ENCODE data around the gene LCN12. TPM values are rescaled to one million over a fixed set of nuclear protein-coding genes. Genes with fewer than 3 reads are reported as not detected.
"Not testable (repeated sequence)": the region's sequence is repeated elsewhere in the genome, so short reads cannot be mapped to it uniquely, and the experiment has no call there.

The LCN12 gene
- total and polyA plus RNA-seq, 2 experiments from 2014 or later: 11.4 to 19.7 TPM

GRCh38 chr9:137001857-137002645 is 50.0 kb downstream of the LCN12 start:
- Histone ChIP-seq H3K4me3 (no peak overlapping the region), H3K4me1 (ENCODE audit: low read depth) (no peaks in the 10 kb centered on the region), H3K27me3 (peaks cover 5% of the 10 kb centered on the region), H3K9me3 (ENCODE audit: low read depth) (no peaks in the 10 kb centered on the region), H3K27ac (no peak overlapping the region), H3K36me3 (no peaks in the 10 kb centered on the region)
- no peak for DNase-seq (ENCODE audit: low read depth in 1 of 2, low spot score in 1 of 2)
- TF ChIP-seq, protein P1, sequence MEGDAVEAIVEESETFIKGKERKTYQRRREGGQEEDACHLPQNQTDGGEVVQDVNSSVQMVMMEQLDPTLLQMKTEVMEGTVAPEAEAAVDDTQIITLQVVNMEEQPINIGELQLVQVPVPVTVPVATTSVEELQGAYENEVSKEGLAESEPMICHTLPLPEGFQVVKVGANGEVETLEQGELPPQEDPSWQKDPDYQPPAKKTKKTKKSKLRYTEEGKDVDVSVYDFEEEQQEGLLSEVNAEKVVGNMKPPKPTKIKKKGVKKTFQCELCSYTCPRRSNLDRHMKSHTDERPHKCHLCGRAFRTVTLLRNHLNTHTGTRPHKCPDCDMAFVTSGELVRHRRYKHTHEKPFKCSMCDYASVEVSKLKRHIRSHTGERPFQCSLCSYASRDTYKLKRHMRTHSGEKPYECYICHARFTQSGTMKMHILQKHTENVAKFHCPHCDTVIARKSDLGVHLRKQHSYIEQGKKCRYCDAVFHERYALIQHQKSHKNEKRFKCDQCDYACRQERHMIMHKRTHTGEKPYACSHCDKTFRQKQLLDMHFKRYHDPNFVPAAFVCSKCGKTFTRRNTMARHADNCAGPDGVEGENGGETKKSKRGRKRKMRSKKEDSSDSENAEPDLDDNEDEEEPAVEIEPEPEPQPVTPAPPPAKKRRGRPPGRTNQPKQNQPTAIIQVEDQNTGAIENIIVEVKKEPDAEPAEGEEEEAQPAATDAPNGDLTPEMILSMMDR (IDR thresholded peaks at IDR 0.05; ENCODE audit: low read depth, low read length): no peak

DNA sequence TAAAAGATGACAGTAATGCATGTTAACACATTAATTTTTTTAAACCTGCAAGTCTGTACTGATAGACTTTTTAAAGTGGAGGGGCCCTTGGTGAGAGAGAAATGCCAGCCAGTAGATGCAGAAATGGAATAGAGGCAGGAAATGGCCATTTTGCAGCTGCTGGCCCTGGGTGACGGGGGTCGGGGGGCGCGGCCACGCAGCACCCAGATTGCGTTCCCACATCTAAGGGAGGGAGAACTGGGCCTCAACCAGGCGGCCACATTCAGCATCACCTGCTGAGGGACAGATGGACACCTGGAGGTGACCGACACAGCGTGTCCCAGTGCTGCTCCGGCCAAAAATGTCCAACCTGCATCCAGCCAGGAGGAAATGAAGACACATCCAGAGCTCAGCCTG is 50.6 kb downstream of the LCN12 start:
- H3K4me1 ChIP-seq (ENCODE audit: low read depth): no peaks in the 10 kb centered on the region
- H3K4me3 ChIP-seq: no peak overlapping the region
- H3K36me3 ChIP-seq: no peaks in the 10 kb centered on the region
- DNase-seq (ENCODE audit: low read depth in 1 of 2, low spot score in 1 of 2): no peak
- H3K27me3 ChIP-seq: peaks cover 3% of the 10 kb centered on the region
- H3K9me3 ChIP-seq (ENCODE audit: low read depth): no peaks in the 10 kb centered on the region
- TF ChIP-seq, protein P1 (IDR thresholded peaks at IDR 0.05; ENCODE audit: low read depth, low read length): no peak
- no peak overlapping the region for H3K27ac ChIP-seq

- not testable (repeated sequence) for DNase-seq (ENCODE audit: low read depth in 1 of 2, low spot score in 1 of 2); H3K4me3 ChIP-seq; H3K9me3 ChIP-seq (ENCODE audit: low read depth); H3K27ac ChIP-seq; H3K4me1 ChIP-seq (ENCODE audit: low read depth); H3K36me3 ChIP-seq; H3K27me3 ChIP-seq
- TF ChIP-seq, protein P1 (IDR thresholded peaks at IDR 0.05; ENCODE audit: low read depth, low read length): peak; percentile 44
These were observed 52.2 kb downstream of the LCN12 start for GRCh38 chr9:137004285-137004684.

Other genes starting within 250 kb of the LCN12 start
Only the 30 nearest of the 33 such genes appear.
- 0.63 TPM in 1 of 2 replicates, not detected in the other for gene LCN10, start 209.3 kb upstream of the LCN12 start, total RNA-seq
- 0.25 and 0.71 TPM in 2 replicates for gene LCN10, start 209.3 kb upstream of the LCN12 start, polyA plus RNA-seq
- not detected in 2 replicates for gene LCN6, start 203.7 kb upstream of the LCN12 start, total RNA-seq
- gene LCN6, start 203.7 kb upstream of the LCN12 start, polyA plus RNA-seq: not detected in 2 replicates
- not detected in 2 replicates for gene LCN8, start 194.0 kb upstream of the LCN12 start, total RNA-seq
- 0.81 TPM in 1 of 2 replicates, not detected in the other for gene LCN8, start 194.0 kb upstream of the LCN12 start, polyA plus RNA-seq
- gene LCN15, start 187.8 kb upstream of the LCN12 start, total RNA-seq: 0.32 and 0.77 TPM in 2 replicates
- 0.17 TPM in 1 of 2 replicates, not detected in the other for gene LCN15, start 187.8 kb upstream of the LCN12 start, polyA plus RNA-seq
- gene TMEM141, start 160.9 kb upstream of the LCN12 start, total RNA-seq: 200 and 306 TPM in 2 replicates
- 169 and 238 TPM in 2 replicates for gene TMEM141, start 160.9 kb upstream of the LCN12 start, polyA plus RNA-seq
- gene CCDC183, start 155.9 kb upstream of the LCN12 start, total RNA-seq: 32.4 and 49.3 TPM in 2 replicates
- gene CCDC183, start 155.9 kb upstream of the LCN12 start, polyA plus RNA-seq: 40.1 and 43.1 TPM in 2 replicates
- gene RABL6, start 144.3 kb upstream of the LCN12 start, total RNA-seq: 131 and 153 TPM in 2 replicates
- gene RABL6, start 144.3 kb upstream of the LCN12 start, polyA plus RNA-seq: 101 and 115 TPM in 2 replicates
- gene AJM1, start 109.8 kb upstream of the LCN12 start, total RNA-seq: 8.5 and 12.2 TPM in 2 replicates
- 8.7 and 12.1 TPM in 2 replicates for gene AJM1, start 109.8 kb upstream of the LCN12 start, polyA plus RNA-seq
- 185 and 235 TPM in 2 replicates for gene PHPT1, start 102.9 kb upstream of the LCN12 start, total RNA-seq
- 557 and 565 TPM in 2 replicates for gene PHPT1, start 102.9 kb upstream of the LCN12 start, polyA plus RNA-seq
- 22.2 and 29.7 TPM in 2 replicates for gene MAMDC4, start 99.9 kb upstream of the LCN12 start, total RNA-seq
- 8.7 and 17.8 TPM in 2 replicates for gene MAMDC4, start 99.9 kb upstream of the LCN12 start, polyA plus RNA-seq
- gene EDF1, start 86.0 kb upstream of the LCN12 start, total RNA-seq: 741 and 1,028 TPM in 2 replicates
- gene EDF1, start 86.0 kb upstream of the LCN12 start, polyA plus RNA-seq: 496 and 793 TPM in 2 replicates
- 20.0 and 25.6 TPM in 2 replicates for gene TRAF2, start 65.8 kb upstream of the LCN12 start, total RNA-seq
- 37.2 and 45.6 TPM in 2 replicates for gene TRAF2, start 65.8 kb upstream of the LCN12 start, polyA plus RNA-seq
- 188 and 194 TPM in 2 replicates for gene FBXW5, start 7.5 kb upstream of the LCN12 start, total RNA-seq
- 117 and 119 TPM in 2 replicates for gene FBXW5, start 7.5 kb upstream of the LCN12 start, polyA plus RNA-seq
- gene C8G, start 7.0 kb upstream of the LCN12 start, total RNA-seq: 3.4 and 10.8 TPM in 2 replicates
- 1.2 and 4.4 TPM in 2 replicates for gene C8G, start 7.0 kb upstream of the LCN12 start, polyA plus RNA-seq
- 2.6 and 3.9 TPM in 2 replicates for gene PTGDS, start 25.2 kb downstream of the LCN12 start, total RNA-seq
- 3.4 and 5.3 TPM in 2 replicates for gene PTGDS, start 25.2 kb downstream of the LCN12 start, polyA plus RNA-seq
- 0.36 TPM in 1 of 2 replicates, not detected in the other for gene LCNL1, start 30.7 kb downstream of the LCN12 start, total RNA-seq
- gene LCNL1, start 30.7 kb downstream of the LCN12 start, polyA plus RNA-seq: not detected in 2 replicates
- 94.6 and 130 TPM in 2 replicates for gene PAXX, start 40.1 kb downstream of the LCN12 start, total RNA-seq
- 102 and 110 TPM in 2 replicates for gene PAXX, start 40.1 kb downstream of the LCN12 start, polyA plus RNA-seq
- not detected in 2 replicates for gene CLIC3, start 44.3 kb downstream of the LCN12 start, total RNA-seq
- gene CLIC3, start 44.3 kb downstream of the LCN12 start, polyA plus RNA-seq: 0.75 and 0.87 TPM in 2 replicates
- gene ABCA2, start 76.0 kb downstream of the LCN12 start, total RNA-seq: 48.7 and 56.7 TPM in 2 replicates
- gene ABCA2, start 76.0 kb downstream of the LCN12 start, polyA plus RNA-seq: 30.5 and 33.3 TPM in 2 replicates
- not detected in 2 replicates for gene FUT7, start 79.8 kb downstream of the LCN12 start, total RNA-seq
- not detected in 2 replicates for gene FUT7, start 79.8 kb downstream of the LCN12 start, polyA plus RNA-seq
- 40.8 and 65.1 TPM in 2 replicates for gene NPDC1, start 93.9 kb downstream of the LCN12 start, total RNA-seq
- 83.5 and 94.9 TPM in 2 replicates for gene NPDC1, start 93.9 kb downstream of the LCN12 start, polyA plus RNA-seq
- gene ENTPD2, start 101.8 kb downstream of the LCN12 start, total RNA-seq: not detected in 2 replicates
- gene ENTPD2, start 101.8 kb downstream of the LCN12 start, polyA plus RNA-seq: not detected in 2 replicates
- gene SAPCD2, start 118.3 kb downstream of the LCN12 start, total RNA-seq: 6.3 and 42.1 TPM in 2 replicates
- 4.7 and 28.3 TPM in 2 replicates for gene SAPCD2, start 118.3 kb downstream of the LCN12 start, polyA plus RNA-seq
- gene UAP1L1, start 125.2 kb downstream of the LCN12 start, total RNA-seq: 5.8 and 13.3 TPM in 2 replicates
- 9.9 and 17.9 TPM in 2 replicates for gene UAP1L1, start 125.2 kb downstream of the LCN12 start, polyA plus RNA-seq
- gene MAN1B1, start 134.7 kb downstream of the LCN12 start, total RNA-seq: 59.4 and 73.3 TPM in 2 replicates
- gene MAN1B1, start 134.7 kb downstream of the LCN12 start, polyA plus RNA-seq: 67.6 and 86.7 TPM in 2 replicates
- 125 and 144 TPM in 2 replicates for gene DPP7, start 162.5 kb downstream of the LCN12 start, total RNA-seq
- gene DPP7, start 162.5 kb downstream of the LCN12 start, polyA plus RNA-seq: 202 and 204 TPM in 2 replicates
- gene GRIN1, start 186.9 kb downstream of the LCN12 start, total RNA-seq: 0.03 TPM in 1 of 2 replicates, not detected in the other
- 0.22 and 0.49 TPM in 2 replicates for gene GRIN1, start 186.9 kb downstream of the LCN12 start, polyA plus RNA-seq
- gene LRRC26, start 217.8 kb downstream of the LCN12 start, total RNA-seq: not detected in 2 replicates
- 1.4 and 2.3 TPM in 2 replicates for gene LRRC26, start 217.8 kb downstream of the LCN12 start, polyA plus RNA-seq
- not detected in 2 replicates for gene TMEM210, start 219.8 kb downstream of the LCN12 start, total RNA-seq
- gene TMEM210, start 219.8 kb downstream of the LCN12 start, polyA plus RNA-seq: not detected in 2 replicates
- gene ANAPC2, start 236.3 kb downstream of the LCN12 start, total RNA-seq: 29.8 and 42.8 TPM in 2 replicates
- 15.5 and 17.9 TPM in 2 replicates for gene ANAPC2, start 236.3 kb downstream of the LCN12 start, polyA plus RNA-seq